Spleen (tissue), 7 donors: ENCODE results near the gene FAM117A.

Experiments used
- CTCF ChIP-seq, 11 experiments: fragments of 200-600 bp in 7 of 11; fragments of 450-650 bp in 4 of 11; sonication (generic) in 4 of 11; IDR thresholded peaks in 8 of 11; conservative IDR thresholded peaks in 3 of 11; 1 replicate in 7 of 11; 2 replicates in 4 of 11; pipeline versions ENCODE4 v1.4.0 to v1.8.0; 2016 to 2021; ENCODE audit warnings: antibody characterized with exemption in 11 of 11, inconsistent platforms in 4 of 11, mild to moderate bottlenecking in 1 of 11
- POLR2A ChIP-seq, 3 donors: fragments of 450-650 bp; IDR thresholded peaks; one replicate each; pipeline ENCODE4 v1.5.1; 2017; ENCODE audit warnings: antibody characterized with exemption in 3 of 3, mild to moderate bottlenecking in 1 of 3
- POLR2AphosphoS5 ChIP-seq, 3 donors: sonication (generic); formaldehyde crosslinking; IDR thresholded peaks; one replicate each; pipeline ENCODE4 v1.5.1; 2017; ENCODE audit warnings: antibody characterized with exemption in 3 of 3
- donor health status: DM: no; HTN: no; CAD: no; lungs with moderate emphysema.
- donor health status: DM: no; HTN: no; CAD: no.
- donor health status: DM: no; HTN: no; CAD: no.

- TF ChIP-seq CTCF (IDR thresholded peaks at IDR 0.05 in 8 of 11, conservative IDR thresholded peaks at IDR 0.05 in 3 of 11), result no peak
- TF ChIP-seq POLR2A (IDR thresholded peaks at IDR 0.05), result no peak
- TF ChIP-seq POLR2AphosphoS5 (IDR thresholded peaks at IDR 0.05), result no peak
Observed at GRCh38 chr17:49798738-49799137, 34.8 kb upstream of the FAM117A start.
